Right lobe of liver (tissue), 4 donors: ENCODE data around the gene CELSR1.

Experiments
- CTCF ChIP-seq, 4 donors: fragments of 200-600 bp in 3 of 4; fragments of 450-650 bp in 1 of 4; IDR thresholded peaks; one replicate each; pipeline versions ENCODE4 v1.5.1 to v1.8.0; 2016 to 2022; ENCODE audit warnings: antibody characterized with exemption in 4 of 4, mild to moderate bottlenecking in 2 of 4
- POLR2A ChIP-seq: fragments of 450-650 bp; IDR thresholded peaks from one replicate; pipeline ENCODE4 v1.6.1; 2017; ENCODE audit warnings: antibody characterized with exemption, mild to moderate bottlenecking
- donor health status: DM: no; HTN: no; CAD: no.
- donor health status: DM: no; HTN: no; CAD: no.
- donor health status: DM: no; HTN: yes; CAD: no.

GRCh38 chr22:46569055-46569847, 31.8 kb upstream of the CELSR1 start:
- TF ChIP-seq CTCF (IDR thresholded peaks at IDR 0.05) = no peak
- no peak for TF ChIP-seq POLR2A
